A673 (cell line): ENCODE results near the gene BRAF. TPM values are rescaled to one million over a fixed set of nuclear protein-coding genes. Genes with fewer than 3 reads are reported as not detected.

Experiments
- BruUV-seq: library from RNA; stranded (reverse); fragments of 400-500 nt; replicated peaks from 2 replicates; lab custom pipeline; 2021; lab: Mats Ljungman, UMichigan
- CTCF ChIA-PET: fragments of 300-600 bp; sonication (Branson Sonifier 250); formaldehyde crosslinking; loops from one replicate; lab custom pipeline; 2022; ENCODE audit warnings: antibody characterized with exemption; lab: Charles Lee
- POLR2A ChIA-PET: fragments of 300-600 bp; sonication (Branson Sonifier 250); formaldehyde crosslinking; loops from one replicate; lab custom pipeline; 2022; ENCODE audit warnings: antibody characterized with exemption; ENCODE audit not compliant: low non-redundant PET; lab: Charles Lee
- DNase-seq: peaks from one replicate; pipeline ENCODE4 v3.0.0-alpha.2; 2015; ENCODE audit warnings: low spot score
- H3K27ac ChIP-seq: fragments of 200-600 bp; sonication (generic); 2 replicates; pipeline ENCODE4 v1.5.1; 2016; ENCODE audit warnings: mixed run types, low read depth, mild to moderate bottlenecking, mixed read lengths, antibody characterized with exemption, low read length; ENCODE audit not compliant: poor library complexity, severe bottlenecking
- H3K27me3 ChIP-seq: fragments of 200-600 bp; sonication (generic); replicated peaks from 2 replicates; pipeline ENCODE4 v1.6.1; 2017; ENCODE audit warnings: mixed run types, low read depth, mild to moderate bottlenecking, mixed read lengths, antibody characterized with exemption, low read length; ENCODE audit not compliant: insufficient read depth, poor library complexity
- H3K36me3 ChIP-seq: fragments of 200-600 bp; sonication (generic); 2 replicates; pipeline ENCODE4 v1.6.1; 2016; ENCODE audit warnings: mixed run types, mild to moderate bottlenecking, mixed read lengths, antibody characterized with exemption, low read length; ENCODE audit not compliant: insufficient read depth, poor library complexity, severe bottlenecking
- H3K4me1 ChIP-seq: fragments of 200-600 bp; sonication (generic); 2 replicates; pipeline ENCODE4 v1.6.1; 2017; ENCODE audit warnings: mixed run types, mild to moderate bottlenecking, mixed read lengths, antibody characterized with exemption, low read length; ENCODE audit not compliant: insufficient read depth, poor library complexity, severe bottlenecking
- H3K4me3 ChIP-seq: fragments of 200-600 bp; sonication (generic); 2 replicates; pipeline ENCODE4 v1.5.1; 2016; ENCODE audit warnings: low read depth, mixed run types, mild to moderate bottlenecking, mixed read lengths, low read length; ENCODE audit not compliant: poor library complexity, severe bottlenecking
- H3K9me3 ChIP-seq: fragments of 200-600 bp; sonication (generic); 2 replicates; pipeline ENCODE4 v1.6.1; 2016; ENCODE audit warnings: mixed run types, low read depth, mild to moderate bottlenecking, mixed read lengths, antibody characterized with exemption, low read length; ENCODE audit not compliant: poor library complexity, severe bottlenecking
- CTCF ChIP-seq: fragments of 300-800, 200-600 bp; sonication (generic); conservative IDR thresholded peaks from 2 replicates; pipeline ENCODE4 v1.5.1; 2017; ENCODE audit warnings: low read depth, mild to moderate bottlenecking, antibody characterized with exemption, low read length, moderate library complexity, mixed read lengths
- EZH2 ChIP-seq: fragments of 200-600 bp; sonication (generic); IDR thresholded peaks from 2 replicates; pipeline ENCODE4 v1.6.1; 2017; ENCODE audit warnings: borderline replicate concordance, low read depth, mild to moderate bottlenecking, mixed read lengths, antibody characterized with exemption, low read length; ENCODE audit not compliant: poor library complexity, severe bottlenecking
- intact Hi-C: fragments of 100-400 bp; cut with micrococcal nuclease; formaldehyde crosslinking; loops from one replicate; pipeline ENCODE4 v1.10.0; 2022; ENCODE audit not compliant: unreplicated experiment
- total RNA-seq: library from RNA; stranded (reverse); gene quantifications from 2 replicates; pipeline ENCODE4 v1.2.3, GENCODE V29; 2021

Gene BRAF
- total RNA-seq, 1 experiment from 2014 or later, result 31.8 TPM

GRCh38 chr7:140873434-140873833 is 51.3 kb downstream of the BRAF start:
- Histone ChIP-seq H3K4me1 (no peaks in the 10 kb centered on the region), H3K27me3 (no peaks in the 10 kb centered on the region), H3K9me3 (no peaks in the 10 kb centered on the region), H3K36me3 (no peaks in the 10 kb centered on the region), H3K4me3 (no peak overlapping the region), H3K27ac (no peak overlapping the region)
- no peak for DNase-seq
- POLR2A ChIA-PET, result no interaction called here
- intact Hi-C loops, result no loop called here
- CTCF ChIA-PET, result no interaction called here
- no TSS peak for BruUV-seq
- no peak for TF ChIP-seq CTCF

GRCh38 chr7:140870003-140870402 is 54.7 kb downstream of the BRAF start:
- TF ChIP-seq CTCF (no peak), EZH2 (no peak)

GRCh38 chr7:140869430-140869829 is 55.3 kb downstream of the BRAF start:
- Histone ChIP-seq H3K36me3 (no peaks in the 10 kb centered on the region), H3K4me1 (peaks cover 3% of the 10 kb centered on the region), H3K9me3 (no peaks in the 10 kb centered on the region), H3K4me3 (no peak overlapping the region), H3K27me3 (no peaks in the 10 kb centered on the region), H3K27ac (no peak overlapping the region)
- POLR2A ChIA-PET, result interaction anchor here (0.7 kb wide), 1 partner anchor 108 kb away, joined by 3 read pairs; no protein-coding TSS in a partner anchor
- CTCF ChIA-PET, result no interaction called here
- no TSS peak for BruUV-seq
- no peak for DNase-seq
- intact Hi-C loops, result no loop called here
- no peak for TF ChIP-seq CTCF
- no peak for TF ChIP-seq EZH2

More at GRCh38 chr7:140870003-140870402, 54.7 kb downstream of the BRAF start:
- intact Hi-C loops, result no loop called here
- ChIA-PET POLR2A (interaction anchor here (0.7 kb wide), 1 partner anchor 107 kb away, joined by 3 read pairs; no protein-coding TSS in a partner anchor), CTCF (no interaction called here)
- no peak overlapping the region for H3K4me3 ChIP-seq
- no peaks in the 10 kb centered on the region for H3K27me3 ChIP-seq
- no peak overlapping the region for H3K27ac ChIP-seq
- no TSS peak for BruUV-seq
- H3K9me3 ChIP-seq, result no peaks in the 10 kb centered on the region
- H3K36me3 ChIP-seq, result no peaks in the 10 kb centered on the region
- H3K4me1 ChIP-seq, result peaks cover 3% of the 10 kb centered on the region
- no peak for DNase-seq
